Right lobe of liver (tissue), 6 donors: ENCODE results near the gene MTUS2. TPM values are rescaled to one million over a fixed set of nuclear protein-coding genes. Genes with fewer than 3 reads are reported as not detected.

Experiments
- ATAC-seq, 4 donors: fragments of 200-7000 bp; cut with Tn5 transposase; one replicate each; pipeline ENCODE4 v1.9.1; 2020; ENCODE audit warnings: mild to moderate bottlenecking in 4 of 4, moderate library complexity in 4 of 4
- DNase-seq, 3 donors: peaks; one replicate each; pipeline ENCODE4 v3.0.0-alpha.2; 2020
- H3K27ac ChIP-seq, 3 donors: fragments of 200-600 bp; one replicate each; pipeline ENCODE4 v1.8.0; 2022
- H3K27me3 ChIP-seq, 2 donors: fragments of 200-600 bp; one replicate each; pipeline ENCODE4 v1.8.0; 2022
- H3K36me3 ChIP-seq, 4 donors: fragments of 200-600 bp; sonication (generic) in 1 of 4; one replicate each; pipeline versions ENCODE4 v1.5.1 to v1.8.0; 2017 to 2022; ENCODE audit warnings: control low read depth in 1 of 4
- H3K4me1 ChIP-seq, 4 donors: fragments of 200-600 bp; sonication (generic) in 1 of 4; one replicate each; pipeline versions ENCODE4 v1.5.1 to v1.8.0; 2017 to 2022; ENCODE audit warnings: control low read depth in 1 of 4
- H3K4me3 ChIP-seq, 3 donors: fragments of 200-600 bp; one replicate each; pipeline ENCODE4 v1.8.0; 2022
- H3K9me3 ChIP-seq, 4 donors: fragments of 200-600 bp; sonication (generic) in 1 of 4; one replicate each; pipeline versions ENCODE4 v1.5.1 to v1.8.0; 2017 to 2022; ENCODE audit warnings: control low read depth in 1 of 4
- CTCF ChIP-seq, 4 donors: fragments of 200-600 bp in 3 of 4; fragments of 450-650 bp in 1 of 4; IDR thresholded peaks; one replicate each; pipeline versions ENCODE4 v1.5.1 to v1.8.0; 2016 to 2022; ENCODE audit warnings: antibody characterized with exemption in 4 of 4, mild to moderate bottlenecking in 2 of 4
- POLR2A ChIP-seq: fragments of 450-650 bp; IDR thresholded peaks from one replicate; pipeline ENCODE4 v1.6.1; 2017; ENCODE audit warnings: antibody characterized with exemption, mild to moderate bottlenecking
- WGBS: methylation state at CpG from one replicate; pipeline ENCODE4 v1.1.6; 2018; ENCODE audit warnings: low coverage, low lambda C conversion rate; ENCODE audit not compliant: insufficient coverage; ENCODE audit errors: missing lambda C conversion rate; 5-methylcytosine and 5-hydroxymethylcytosine counted together
- intact Hi-C, 2 donors: fragments of 100-400 bp; cut with DNase I; formaldehyde crosslinking; loops; one replicate each; pipeline versions ENCODE4 v1.11.2 to v1.14.1; 2022
- total RNA-seq, 6 experiments: library from RNA; depleted of rRNA in 2 of 6; stranded (reverse); fragments of >200 nt in 2 of 6; fragmentation: NEBNext Ultra II Directional in 3 of 6; extraction: Animal tissue kit (Norgen Biotek cat#: 25700) in 3 of 6; gene quantifications; one replicate each; pipeline versions ENCODE4 v1.1.0 to v1.2.4, GENCODE V29; 2016 to 2023
- donor health status: DM: no; HTN: yes; CAD: no.
- donor health status: DM: no; HTN: no; CAD: no.
- donor health status: DM: no; HTN: no; CAD: no.
- donor health status: DM: no; HTN: yes; CAD: no.
- donor health status: DM: no; HTN: yes; CAD: no.

Gene MTUS2
- total RNA-seq, 6 experiments from 2014 or later, result 0.15 to 2.2 (median 0.98) TPM

GRCh38 chr13:28850226-28850625 lies 30.1 kb downstream of the MTUS2 start:
- Histone ChIP-seq H3K4me1 (no peaks in the 10 kb centered on the region), H3K4me3 (no peak overlapping the region), H3K9me3 (no peaks in the 10 kb centered on the region), H3K36me3 (no peaks in the 10 kb centered on the region), H3K27ac (no peak overlapping the region), H3K27me3 (no peaks in the 10 kb centered on the region)
- intact Hi-C loops, result no loop called here
- TF ChIP-seq POLR2A (no peak), CTCF (IDR thresholded peaks at IDR 0.05) (no peak)
- no peak for DNase-seq
- no peak for ATAC-seq
- whole genome bisulfite sequencing, result 88% methylated on average over 1 of the region's 2 CpGs

GRCh38 chr13:28851422-28851821 lies 31.3 kb downstream of the MTUS2 start:
- Histone ChIP-seq H3K27me3 (no peaks in the 10 kb centered on the region), H3K4me1 (no peaks in the 10 kb centered on the region), H3K4me3 (no peak overlapping the region), H3K27ac (no peak overlapping the region), H3K9me3 (no peaks in the 10 kb centered on the region), H3K36me3 (no peaks in the 10 kb centered on the region)
- WGBS, result 65% methylated on average over 5 of the region's 6 CpGs
- intact Hi-C loops, result no loop called here
- no peak for DNase-seq
- no peak for ATAC-seq
- no peak for TF ChIP-seq POLR2A
- no peak for TF ChIP-seq CTCF (IDR thresholded peaks at IDR 0.05)

- ATAC-seq (no peak), DNase-seq (no peak)
These were observed 34.5 kb downstream of the MTUS2 start for GRCh38 chr13:28854657-28855056.

GRCh38 chr13:28856287-28856686 lies 36.1 kb downstream of the MTUS2 start:
- intact Hi-C loops, result no loop called here
- H3K27ac ChIP-seq, result no peak overlapping the region
- 71% methylated on average over 3 of the region's 6 CpGs for WGBS
- ATAC-seq (no peak), DNase-seq (no peak)
- H3K4me1 ChIP-seq, result no peaks in the 10 kb centered on the region
- H3K9me3 ChIP-seq, result no peaks in the 10 kb centered on the region
- H3K4me3 ChIP-seq, result no peak overlapping the region
- TF ChIP-seq CTCF (IDR thresholded peaks at IDR 0.05), result no peak
- TF ChIP-seq POLR2A, result no peak
- no peaks in the 10 kb centered on the region for H3K27me3 ChIP-seq
- no peaks in the 10 kb centered on the region for H3K36me3 ChIP-seq

More at GRCh38 chr13:28854657-28855056, 34.5 kb downstream of the MTUS2 start:
- H3K4me1 ChIP-seq, result no peaks in the 10 kb centered on the region
- H3K27ac ChIP-seq, result no peak overlapping the region
- 50% methylated on average over 4 of the region's 4 CpGs for WGBS
- no peaks in the 10 kb centered on the region for H3K36me3 ChIP-seq
- TF ChIP-seq CTCF (IDR thresholded peaks at IDR 0.05) (no peak), POLR2A (no peak)
- H3K4me3 ChIP-seq, result no peak overlapping the region
- H3K9me3 ChIP-seq, result no peaks in the 10 kb centered on the region
- no peaks in the 10 kb centered on the region for H3K27me3 ChIP-seq
- intact Hi-C loops, result no loop called here

- H3K36me3 ChIP-seq, result no peaks in the 10 kb centered on the region
- WGBS, result no CpG with 5 or more reads among the region's 2 CpGs
- H3K4me1 ChIP-seq, result no peaks in the 10 kb centered on the region
- no peak overlapping the region for H3K27ac ChIP-seq
- DNase-seq (no peak), ATAC-seq (no peak)
- H3K4me3 ChIP-seq, result no peak overlapping the region
- H3K27me3 ChIP-seq, result no peaks in the 10 kb centered on the region
- TF ChIP-seq CTCF (IDR thresholded peaks at IDR 0.05) (no peak), POLR2A (no peak)
- intact Hi-C loops, result no loop called here
- H3K9me3 ChIP-seq, result no peaks in the 10 kb centered on the region
These were observed 38.9 kb downstream of the MTUS2 start for GRCh38 chr13:28859069-28859468.
